ENCODE results near the gene TTC39C.
A peak's percentile ranks its signal among the peaks of the same experiment; 100 is the strongest.
"Not testable (repeated sequence)": the region's sequence is repeated elsewhere in the genome, so short reads cannot be mapped to it uniquely, and the experiment has no call there.

Gene TTC39C

GRCh38 chr18:24068945-24069693 lies 54.6 kb downstream of the TTC39C start:
- DNase-seq (ENCODE audit: low spot score), result no peak
- no peak for TF ChIP-seq CTCF (IDR thresholded peaks at IDR 0.05; ENCODE audit: extremely low read depth, missing control alignments)

GRCh38 chr18:24071029-24071428 lies 56.5 kb downstream of the TTC39C start:
- DNase-seq (ENCODE audit: low spot score), result no peak
- TF ChIP-seq CTCF (IDR thresholded peaks at IDR 0.05; ENCODE audit: extremely low read depth, missing control alignments), result no peak

GRCh38 chr18:24071779-24072178 lies 57.2 kb downstream of the TTC39C start:
- DNase-seq (ENCODE audit: low spot score), result no peak

GRCh38 chr18:24072743-24073142 lies 58.2 kb downstream of the TTC39C start:
- no peak for TF ChIP-seq CTCF (IDR thresholded peaks at IDR 0.05; ENCODE audit: extremely low read depth, missing control alignments)
- no peak for DNase-seq (ENCODE audit: low spot score)

More at GRCh38 chr18:24071779-24072178, 57.2 kb downstream of the TTC39C start:
- no peak for TF ChIP-seq CTCF (IDR thresholded peaks at IDR 0.05; ENCODE audit: extremely low read depth, missing control alignments)

- no peak for TF ChIP-seq CTCF (IDR thresholded peaks at IDR 0.05; ENCODE audit: extremely low read depth, missing control alignments)
- DNase-seq (ENCODE audit: low spot score), result no peak
These were observed 59.2 kb downstream of the TTC39C start for GRCh38 chr18:24073791-24074190.

- DNase-seq (ENCODE audit: low spot score), result not testable (repeated sequence)
These were observed 60.2 kb downstream of the TTC39C start for GRCh38 chr18:24074757-24075156.

- TF ChIP-seq CTCF (IDR thresholded peaks at IDR 0.05; ENCODE audit: extremely low read depth, missing control alignments), result peak; percentile 21
These were observed 61.4 kb downstream of the TTC39C start for GRCh38 chr18:24075767-24076597.

More at GRCh38 chr18:24075767-24076597, 61.4 kb downstream of the TTC39C start:
- DNase-seq (ENCODE audit: low spot score), result peak; percentile 63
